Measurements from ENCODE around the gene SLC2A4RG. TPM values are rescaled to one million over a fixed set of nuclear protein-coding genes. Genes with fewer than 3 reads are reported as not detected.
A peak's percentile ranks its signal among the peaks of the same experiment; 100 is the strongest.

Gene SLC2A4RG
- total and polyA plus RNA-seq, 2 of the 13 experiments (the other 11 are each of a cell fraction or from before 2014, with no cell fraction given), result 91.4 to 95.9 TPM

DNA sequence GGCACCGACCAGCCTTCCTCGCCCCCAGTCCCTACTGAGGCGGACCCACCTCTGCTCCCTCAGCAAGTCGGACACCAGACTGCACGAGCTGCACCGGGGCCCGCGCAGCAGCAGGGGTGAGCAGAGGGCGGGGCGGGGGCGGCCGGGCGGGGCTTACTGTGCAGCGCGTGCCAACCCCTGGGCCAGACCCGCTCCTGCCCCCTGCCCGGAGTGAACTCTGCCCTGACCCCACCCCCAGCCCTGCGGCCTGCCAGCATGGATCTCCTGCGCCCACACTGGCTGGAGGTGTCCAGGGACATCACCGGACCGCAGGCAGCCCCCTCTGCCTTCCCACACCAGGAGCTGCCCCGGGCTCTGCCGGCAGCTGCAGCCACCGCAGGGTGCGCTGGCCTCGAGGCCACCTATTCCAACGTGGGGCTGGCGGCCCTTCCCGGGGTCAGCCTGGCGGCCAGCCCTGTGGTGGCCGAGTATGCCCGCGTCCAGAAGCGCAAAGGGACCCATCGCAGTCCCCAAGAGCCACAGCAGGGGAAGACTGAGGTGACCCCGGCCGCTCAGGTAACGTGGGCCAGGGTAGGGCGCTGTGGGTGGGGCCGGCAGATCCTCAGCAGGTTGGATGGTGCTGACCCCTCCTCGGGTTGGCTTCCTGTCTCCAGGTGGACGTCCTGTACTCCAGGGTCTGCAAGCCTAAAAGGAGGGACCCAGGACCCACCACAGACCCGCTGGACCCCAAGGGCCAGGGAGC is 1.5 kb upstream of the SLC2A4RG start (continued):
- TF ChIP-seq ARNT (IDR thresholded peaks at IDR 0.05) (no peak), MBNL3 (CRISPR knock-in tag; conservative IDR thresholded peaks at IDR 0.05) (no peak), HDAC2 (CRISPR knock-in tag; IDR thresholded peaks at IDR 0.05) (peak; percentile 69), ARNTL (CRISPR knock-in tag; IDR thresholded peaks at IDR 0.05) (peak; percentile 77), SMYD3 (CRISPR knock-in tag; IDR thresholded peaks at IDR 0.05) (0 out of 2 replicates have a peak, but pooled peaks have one; percentile 18), NFE2L1 (CRISPR knock-in tag; IDR thresholded peaks at IDR 0.05; ENCODE audit: borderline replicate concordance) (peak; percentile 90; the same call in 1 of the 2 replicates), CENPT (CRISPR knock-in tag; IDR thresholded peaks at IDR 0.05; ENCODE audit: low read depth) (peak; percentile 73; the same call in 1 of the 2 replicates), CCAR2 (optimal IDR thresholded peaks at IDR 0.05; ENCODE audit: low read depth, low read length) (no peak), KDM2A (CRISPR knock-in tag; IDR thresholded peaks at IDR 0.05; ENCODE audit: borderline replicate concordance, low read depth) (peak; percentile 42), GABPB1 (CRISPR knock-in tag; IDR thresholded peaks at IDR 0.05) (peak; percentile 57), ZBTB1 (CRISPR knock-in tag; IDR thresholded peaks at IDR 0.05; ENCODE audit: borderline replicate concordance) (0 out of 2 replicates have a peak, but pooled peaks have one; percentile 32), ZNF749 (CRISPR knock-in tag; IDR thresholded peaks at IDR 0.05; ENCODE audit: borderline replicate concordance) (peak; percentile 90; the same call in 1 of the 2 replicates), ZNF766 (CRISPR knock-in tag; IDR thresholded peaks at IDR 0.05; ENCODE audit: borderline replicate concordance) (peak; percentile 62; the same call in 1 of the 2 replicates), RNF2 (conservative IDR thresholded peaks at IDR 0.05; ENCODE audit: low read depth) (0 out of 2 replicates have a peak, but pooled peaks have one; percentile 50)
- TF ChIP-seq, protein P1, sequence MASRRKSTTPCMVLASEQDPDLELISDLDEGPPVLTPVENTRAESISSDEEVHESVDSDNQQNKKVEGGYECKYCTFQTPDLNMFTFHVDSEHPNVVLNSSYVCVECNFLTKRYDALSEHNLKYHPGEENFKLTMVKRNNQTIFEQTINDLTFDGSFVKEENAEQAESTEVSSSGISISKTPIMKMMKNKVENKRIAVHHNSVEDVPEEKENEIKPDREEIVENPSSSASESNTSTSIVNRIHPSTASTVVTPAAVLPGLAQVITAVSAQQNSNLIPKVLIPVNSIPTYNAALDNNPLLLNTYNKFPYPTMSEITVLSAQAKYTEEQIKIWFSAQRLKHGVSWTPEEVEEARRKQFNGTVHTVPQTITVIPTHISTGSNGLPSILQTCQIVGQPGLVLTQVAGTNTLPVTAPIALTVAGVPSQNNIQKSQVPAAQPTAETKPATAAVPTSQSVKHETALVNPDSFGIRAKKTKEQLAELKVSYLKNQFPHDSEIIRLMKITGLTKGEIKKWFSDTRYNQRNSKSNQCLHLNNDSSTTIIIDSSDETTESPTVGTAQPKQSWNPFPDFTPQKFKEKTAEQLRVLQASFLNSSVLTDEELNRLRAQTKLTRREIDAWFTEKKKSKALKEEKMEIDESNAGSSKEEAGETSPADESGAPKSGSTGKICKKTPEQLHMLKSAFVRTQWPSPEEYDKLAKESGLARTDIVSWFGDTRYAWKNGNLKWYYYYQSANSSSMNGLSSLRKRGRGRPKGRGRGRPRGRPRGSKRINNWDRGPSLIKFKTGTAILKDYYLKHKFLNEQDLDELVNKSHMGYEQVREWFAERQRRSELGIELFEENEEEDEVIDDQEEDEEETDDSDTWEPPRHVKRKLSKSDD (CRISPR knock-in tag; IDR thresholded peaks at IDR 0.05; ENCODE audit: low read depth), result peak; percentile 86
- TF ChIP-seq, protein P2, sequence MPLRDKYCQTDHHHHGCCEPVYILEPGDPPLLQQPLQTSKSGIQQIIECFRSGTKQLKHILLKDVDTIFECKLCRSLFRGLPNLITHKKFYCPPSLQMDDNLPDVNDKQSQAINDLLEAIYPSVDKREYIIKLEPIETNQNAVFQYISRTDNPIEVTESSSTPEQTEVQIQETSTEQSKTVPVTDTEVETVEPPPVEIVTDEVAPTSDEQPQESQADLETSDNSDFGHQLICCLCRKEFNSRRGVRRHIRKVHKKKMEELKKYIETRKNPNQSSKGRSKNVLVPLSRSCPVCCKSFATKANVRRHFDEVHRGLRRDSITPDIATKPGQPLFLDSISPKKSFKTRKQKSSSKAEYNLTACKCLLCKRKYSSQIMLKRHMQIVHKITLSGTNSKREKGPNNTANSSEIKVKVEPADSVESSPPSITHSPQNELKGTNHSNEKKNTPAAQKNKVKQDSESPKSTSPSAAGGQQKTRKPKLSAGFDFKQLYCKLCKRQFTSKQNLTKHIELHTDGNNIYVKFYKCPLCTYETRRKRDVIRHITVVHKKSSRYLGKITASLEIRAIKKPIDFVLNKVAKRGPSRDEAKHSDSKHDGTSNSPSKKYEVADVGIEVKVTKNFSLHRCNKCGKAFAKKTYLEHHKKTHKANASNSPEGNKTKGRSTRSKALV (CRISPR knock-in tag; IDR thresholded peaks at IDR 0.05), result peak; percentile 84; the same call in 1 of the 2 replicates
- TF ChIP-seq, protein P3, sequence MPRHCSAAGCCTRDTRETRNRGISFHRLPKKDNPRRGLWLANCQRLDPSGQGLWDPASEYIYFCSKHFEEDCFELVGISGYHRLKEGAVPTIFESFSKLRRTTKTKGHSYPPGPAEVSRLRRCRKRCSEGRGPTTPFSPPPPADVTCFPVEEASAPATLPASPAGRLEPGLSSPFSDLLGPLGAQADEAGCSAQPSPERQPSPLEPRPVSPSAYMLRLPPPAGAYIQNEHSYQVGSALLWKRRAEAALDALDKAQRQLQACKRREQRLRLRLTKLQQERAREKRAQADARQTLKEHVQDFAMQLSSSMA (CRISPR knock-in tag; IDR thresholded peaks at IDR 0.05), result peak; percentile 72; the same call in 1 of the 2 replicates
- TF ChIP-seq, protein P4, sequence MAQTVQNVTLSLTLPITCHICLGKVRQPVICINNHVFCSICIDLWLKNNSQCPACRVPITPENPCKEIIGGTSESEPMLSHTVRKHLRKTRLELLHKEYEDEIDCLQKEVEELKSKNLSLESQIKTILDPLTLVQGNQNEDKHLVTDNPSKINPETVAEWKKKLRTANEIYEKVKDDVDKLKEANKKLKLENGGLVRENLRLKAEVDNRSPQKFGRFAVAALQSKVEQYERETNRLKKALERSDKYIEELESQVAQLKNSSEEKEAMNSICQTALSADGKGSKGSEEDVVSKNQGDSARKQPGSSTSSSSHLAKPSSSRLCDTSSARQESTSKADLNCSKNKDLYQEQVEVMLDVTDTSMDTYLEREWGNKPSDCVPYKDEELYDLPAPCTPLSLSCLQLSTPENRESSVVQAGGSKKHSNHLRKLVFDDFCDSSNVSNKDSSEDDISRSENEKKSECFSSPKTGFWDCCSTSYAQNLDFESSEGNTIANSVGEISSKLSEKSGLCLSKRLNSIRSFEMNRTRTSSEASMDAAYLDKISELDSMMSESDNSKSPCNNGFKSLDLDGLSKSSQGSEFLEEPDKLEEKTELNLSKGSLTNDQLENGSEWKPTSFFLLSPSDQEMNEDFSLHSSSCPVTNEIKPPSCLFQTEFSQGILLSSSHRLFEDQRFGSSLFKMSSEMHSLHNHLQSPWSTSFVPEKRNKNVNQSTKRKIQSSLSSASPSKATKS (CRISPR knock-in tag; IDR thresholded peaks at IDR 0.05), result no peak
- TF ChIP-seq, protein P5, sequence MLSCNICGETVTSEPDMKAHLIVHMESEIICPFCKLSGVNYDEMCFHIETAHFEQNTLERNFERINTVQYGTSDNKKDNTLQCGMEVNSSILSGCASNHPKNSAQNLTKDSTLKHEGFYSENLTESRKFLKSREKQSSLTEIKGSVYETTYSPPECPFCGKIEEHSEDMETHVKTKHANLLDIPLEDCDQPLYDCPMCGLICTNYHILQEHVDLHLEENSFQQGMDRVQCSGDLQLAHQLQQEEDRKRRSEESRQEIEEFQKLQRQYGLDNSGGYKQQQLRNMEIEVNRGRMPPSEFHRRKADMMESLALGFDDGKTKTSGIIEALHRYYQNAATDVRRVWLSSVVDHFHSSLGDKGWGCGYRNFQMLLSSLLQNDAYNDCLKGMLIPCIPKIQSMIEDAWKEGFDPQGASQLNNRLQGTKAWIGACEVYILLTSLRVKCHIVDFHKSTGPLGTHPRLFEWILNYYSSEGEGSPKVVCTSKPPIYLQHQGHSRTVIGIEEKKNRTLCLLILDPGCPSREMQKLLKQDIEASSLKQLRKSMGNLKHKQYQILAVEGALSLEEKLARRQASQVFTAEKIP (CRISPR knock-in tag; IDR thresholded peaks at IDR 0.05; ENCODE audit: borderline replicate concordance), result no peak

Data from HepG2 (cell line).